Neural cell (in vitro differentiated cells): ENCODE data around the gene SPRED1. TPM values are rescaled to one million over a fixed set of nuclear protein-coding genes. Genes with fewer than 3 reads are reported as not detected.

Source experiments
- H2AFZ ChIP-seq: fragments of 200-600, 300-800 bp; sonication (generic), shearing (Covaris generic); 2 replicates; pipeline ENCODE4 v1.6.0; 2014; ENCODE audit warnings: low read depth, mild to moderate bottlenecking, antibody characterized with exemption, low read length, moderate library complexity
- H3F3A ChIP-seq: fragments of 200-600 bp; shearing (Covaris generic); 2 replicates; pipeline ENCODE4 v1.6.1; 2016; ENCODE audit warnings: mild to moderate bottlenecking, moderate library complexity, mixed read lengths, antibody characterized with exemption, low read length; ENCODE audit not compliant: insufficient read depth, poor library complexity, severe bottlenecking
- H3K27ac ChIP-seq: fragments of 200-600, 300-800 bp; sonication (generic), shearing (Covaris generic); 2 replicates; pipeline ENCODE4 v1.5.1; 2014; ENCODE audit warnings: mild to moderate bottlenecking, low read length, moderate library complexity
- H3K27me3 ChIP-seq: fragments of 300-800, 200-600 bp; sonication (generic), shearing (Covaris generic); 2 replicates; pipeline ENCODE4 v1.6.0; 2014; ENCODE audit warnings: mild to moderate bottlenecking, low read depth, low read length, moderate library complexity; ENCODE audit not compliant: insufficient read depth
- H3K36me3 ChIP-seq: fragments of 300-800, 200-600 bp; sonication (generic), shearing (Covaris generic); 2 replicates; pipeline ENCODE4 v1.5.1; 2014; ENCODE audit warnings: mild to moderate bottlenecking, antibody characterized with exemption, low read length, moderate library complexity; ENCODE audit not compliant: insufficient read depth
- H3K4me2 ChIP-seq: fragments of 300-800, 200-600 bp; sonication (generic), shearing (Covaris generic); 2 replicates; pipeline ENCODE4 v1.6.0; 2014; ENCODE audit warnings: mild to moderate bottlenecking, low read length
- H3K4me3 ChIP-seq: fragments of 300-800, 200-600 bp; sonication (generic), shearing (Covaris generic); 2 replicates; pipeline ENCODE4 v1.5.1; 2014; ENCODE audit warnings: mild to moderate bottlenecking, low read length, moderate library complexity
- H3K79me2 ChIP-seq: fragments of 200-600 bp; shearing (Covaris generic); replicated peaks from 2 replicates; pipeline ENCODE4 v1.6.0; 2014; ENCODE audit warnings: mild to moderate bottlenecking, low read length, moderate library complexity; ENCODE audit not compliant: insufficient read depth
- H3K9ac ChIP-seq: fragments of 300-800, 200-600 bp; sonication (generic), shearing (Covaris generic); 2 replicates; pipeline ENCODE4 v1.6.1; 2016; ENCODE audit warnings: mild to moderate bottlenecking, low read length, mixed read lengths
- H3K9me2 ChIP-seq: fragments of 200-600 bp; shearing (Covaris generic); 2 replicates; pipeline ENCODE4 v1.6.1; 2016; ENCODE audit warnings: mild to moderate bottlenecking, low read length, mixed read lengths; ENCODE audit not compliant: insufficient read depth
- H3K9me3 ChIP-seq: fragments of 200-600, 300-800 bp; sonication (generic), shearing (Covaris generic); 2 replicates; pipeline ENCODE4 v1.6.1; 2016; ENCODE audit warnings: mild to moderate bottlenecking, mixed run types, low read length, moderate library complexity, mixed read lengths
- H4K20me1 ChIP-seq: fragments of 200-600 bp; shearing (Covaris generic); 2 replicates; pipeline ENCODE4 v1.6.1; 2016; ENCODE audit warnings: mild to moderate bottlenecking, mixed run types; ENCODE audit not compliant: insufficient read depth
- CTCF ChIP-seq: fragments of 450-650 bp; IDR thresholded peaks from 2 replicates; pipeline ENCODE4 v1.5.1; 2014; ENCODE audit warnings: antibody characterized with exemption, mild to moderate bottlenecking, moderate library complexity; ENCODE audit not compliant: poor library complexity, severe bottlenecking
- EP300 ChIP-seq: fragments of 450-650 bp; conservative IDR thresholded peaks from 2 replicates; pipeline ENCODE4 v1.6.1; 2014; ENCODE audit warnings: antibody characterized with exemption, mild to moderate bottlenecking, moderate library complexity; ENCODE audit not compliant: poor library complexity, severe bottlenecking
- EZH2 ChIP-seq: fragments of 200-600, 300-800 bp; shearing (Covaris generic), sonication (generic); IDR thresholded peaks from 2 replicates; pipeline ENCODE4 v1.6.1; 2014; ENCODE audit warnings: antibody characterized with exemption, low read length, borderline replicate concordance, mild to moderate bottlenecking; ENCODE audit not compliant: insufficient read depth, poor library complexity, severe bottlenecking
- MXI1 ChIP-seq: fragments of 450-650 bp; conservative IDR thresholded peaks from 2 replicates; pipeline ENCODE4 v1.6.1; 2014; ENCODE audit warnings: antibody characterized with exemption, mild to moderate bottlenecking; ENCODE audit not compliant: poor library complexity, severe bottlenecking
- POLR2AphosphoS5 ChIP-seq: IDR thresholded peaks from 2 replicates; pipeline ENCODE4 v1.6.1; 2012
- RAD21 ChIP-seq: fragments of 450-650 bp; conservative IDR thresholded peaks from 2 replicates; pipeline ENCODE4 v1.6.1; 2014; ENCODE audit warnings: antibody characterized with exemption, mild to moderate bottlenecking, moderate library complexity
- REST ChIP-seq: IDR thresholded peaks from 2 replicates; pipeline ENCODE4 v1.6.1; 2012; ENCODE audit warnings: borderline replicate concordance
- SMC3 ChIP-seq: fragments of 450-650 bp; conservative IDR thresholded peaks from 2 replicates; pipeline ENCODE4 v1.6.1; 2014; ENCODE audit warnings: antibody characterized with exemption, mild to moderate bottlenecking, moderate library complexity; ENCODE audit not compliant: poor library complexity
- TAF1 ChIP-seq: IDR thresholded peaks from 2 replicates; pipeline ENCODE4 v1.6.1; 2012; ENCODE audit warnings: low read depth
- polyA plus RNA-seq: library from polyadenylated mRNA; depleted of rRNA; stranded (reverse); fragments of >200 nt; gene quantifications from 2 replicates; pipeline ENCODE4 v1.2.3, GENCODE V29; 2014

SPRED1 gene
- polyA plus RNA-seq, 1 donor from 2014 or later = 12.0 TPM

DNA sequence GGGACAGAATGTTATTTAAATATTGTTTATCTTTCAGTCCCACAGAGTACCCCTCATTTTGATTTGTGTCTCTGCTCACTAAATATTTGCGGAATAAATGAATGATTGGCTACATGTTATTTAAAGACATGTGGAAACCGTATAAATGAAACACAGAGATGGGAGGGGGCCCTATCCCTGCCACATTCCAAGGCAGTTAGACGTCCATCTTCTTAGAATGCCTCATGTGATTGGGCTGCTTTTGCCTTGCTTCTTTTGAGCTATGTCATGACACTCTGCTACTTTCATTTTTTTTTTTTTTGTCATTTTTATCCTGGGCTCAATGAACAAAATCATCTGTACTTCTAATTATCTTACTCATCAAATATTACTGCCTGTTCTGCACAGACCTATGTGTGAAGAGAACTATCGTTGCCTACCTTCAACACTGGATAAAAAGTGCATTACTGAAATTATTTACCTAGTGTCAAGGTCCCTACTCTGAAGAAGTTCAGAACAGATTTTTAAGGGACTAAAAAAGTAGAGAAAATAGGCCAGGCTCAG is 117.4 kb downstream of the SPRED1 start (continued):
- TF ChIP-seq REST (no peak), POLR2AphosphoS5 (no peak), MXI1 (no peak)

DNA sequence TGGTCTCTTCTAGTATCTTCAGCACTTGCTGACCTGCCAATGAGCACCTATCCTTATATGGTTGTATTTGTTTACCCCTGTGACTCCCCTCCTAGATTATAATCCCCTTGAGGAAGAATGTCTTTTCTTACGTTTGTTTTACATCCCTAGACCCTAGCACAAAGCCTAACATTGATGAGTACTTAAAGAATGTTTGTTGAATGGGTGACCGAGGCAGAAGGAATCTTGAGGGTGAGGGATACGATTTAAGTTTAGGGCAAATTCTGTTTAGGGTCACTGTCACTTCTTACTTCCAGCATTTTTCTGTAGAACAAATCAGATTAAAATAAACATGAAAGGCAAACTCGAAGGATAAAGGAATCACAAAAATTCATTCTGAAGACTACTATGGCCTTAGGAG is 120.4 kb downstream of the SPRED1 start:
- no peaks in the 10 kb centered on the region for H4K20me1 ChIP-seq
- TF ChIP-seq REST (no peak), SMC3 (no peak), MXI1 (no peak), RAD21 (no peak), EP300 (no peak), EZH2 (no peak), CTCF (no peak), TAF1 (no peak), POLR2AphosphoS5 (no peak)
- no peaks in the 10 kb centered on the region for H3K9me3 ChIP-seq
- no peaks in the 10 kb centered on the region for H3K9me2 ChIP-seq
- no peak overlapping the region for H3K9ac ChIP-seq
- H2AFZ ChIP-seq = no peak overlapping the region
- no peaks in the 10 kb centered on the region for H3K36me3 ChIP-seq
- no peak overlapping the region for H3K4me3 ChIP-seq
- H3K27me3 ChIP-seq = no peaks in the 10 kb centered on the region
- H3K79me2 ChIP-seq = no peaks in the 10 kb centered on the region
- H3F3A ChIP-seq = no peaks in the 10 kb centered on the region
- no peak overlapping the region for H3K4me2 ChIP-seq
- no peak overlapping the region for H3K27ac ChIP-seq
